Measurements from ENCODE around the gene GRB14.
"Not testable (repeated sequence)": the region's sequence is repeated elsewhere in the genome, so short reads cannot be mapped to it uniquely, and the experiment has no call there.

The GRB14 gene

GRCh38 chr2:164554487-164554886 lies 66.8 kb downstream of the GRB14 start:
- DNase-seq = no peak

GRCh38 chr2:164551519-164551918 lies 69.8 kb downstream of the GRB14 start:
- DNase-seq = no peak

- DNase-seq = not testable (repeated sequence)
Measured at GRCh38 chr2:164549705-164550104, 71.6 kb downstream of the GRB14 start.

GRCh38 chr2:164545484-164545883 lies 75.8 kb downstream of the GRB14 start:
- DNase-seq = no peak

GRCh38 chr2:164542581-164543021 lies 78.7 kb downstream of the GRB14 start:
- DNase-seq = peak; percentile 6

- DNase-seq = peak; percentile 38
Measured at GRCh38 chr2:164538240-164538866, 82.9 kb downstream of the GRB14 start.

- no peak for DNase-seq
Measured at GRCh38 chr2:164535280-164536025, 85.8 kb downstream of the GRB14 start.

- no peak for DNase-seq
Measured at GRCh38 chr2:164530464-164530863, 90.8 kb downstream of the GRB14 start.

GRCh38 chr2:164523726-164524125 lies 97.6 kb downstream of the GRB14 start:
- DNase-seq = no peak

GRCh38 chr2:164523009-164523408 lies 98.3 kb downstream of the GRB14 start:
- no peak for DNase-seq

GRCh38 chr2:164522561-164522981 lies 98.7 kb downstream of the GRB14 start:
- no peak for DNase-seq

GRCh38 chr2:164515734-164516133 lies 105.5 kb downstream of the GRB14 start:
- no peak for DNase-seq

- no peak for DNase-seq
Measured at GRCh38 chr2:164515030-164515429, 106.3 kb downstream of the GRB14 start.

GRCh38 chr2:164514491-164514890 lies 106.8 kb downstream of the GRB14 start:
- no peak for DNase-seq

- DNase-seq = no peak
Measured at GRCh38 chr2:164512871-164513270, 108.4 kb downstream of the GRB14 start.

- DNase-seq = no peak
Measured at GRCh38 chr2:164511738-164512137, 109.5 kb downstream of the GRB14 start.

GRCh38 chr2:164510895-164511294 lies 110.4 kb downstream of the GRB14 start:
- DNase-seq = no peak

GRCh38 chr2:164509137-164509877 lies 112.0 kb downstream of the GRB14 start:
- no peak for DNase-seq

- no peak for DNase-seq
Measured at GRCh38 chr2:164504253-164504652, 117.0 kb downstream of the GRB14 start.

GRCh38 chr2:164498836-164499235 lies 122.4 kb downstream of the GRB14 start:
- DNase-seq = no peak

- DNase-seq = no peak
Measured at GRCh38 chr2:164496881-164497280, 124.4 kb downstream of the GRB14 start.

GRCh38 chr2:164496421-164496820 lies 124.9 kb downstream of the GRB14 start:
- DNase-seq = no peak

GRCh38 chr2:164495491-164496223 lies 125.6 kb downstream of the GRB14 start:
- no peak for DNase-seq
